Measurements from ENCODE around the gene COX10.
"Not testable (repeated sequence)": the region's sequence is repeated elsewhere in the genome, so short reads cannot be mapped to it uniquely, and the experiment has no call there.

- not testable (repeated sequence) for TF ChIP-seq CTCF (optimal IDR thresholded peaks at IDR 0.05 in 1 of 3, IDR thresholded peaks at IDR 0.05 in 1 of 3, conservative IDR thresholded peaks at IDR 0.05 in 1 of 3; ENCODE audit: extremely low read depth in 1 of 3, insufficient read depth in 2 of 3, low read length in 3 of 3); EZH2 (IDR thresholded peaks at IDR 0.05; ENCODE audit: low read length)
Measured at GRCh38 chr17:14192636-14193344, 123.5 kb downstream of the COX10 start.

Measured in keratinocyte (primary cell).